GM18505 (cell line): Measurements from ENCODE around the gene CASP12.

Experiments
- ATAC-seq: cut with Tn5 transposase; IDR thresholded peaks from one replicate; pipeline ENCODE4 v1.9.1; 2021; ENCODE audit not compliant: unreplicated experiment
- POLR2A ChIP-seq: IDR thresholded peaks from 4 replicates; pipeline ENCODE4 v1.6.1; 2011; ENCODE audit warnings: borderline replicate concordance; ENCODE audit not compliant: insufficient read depth, insufficient read length; ENCODE audit errors: extremely low read depth

The CASP12 gene

DNA sequence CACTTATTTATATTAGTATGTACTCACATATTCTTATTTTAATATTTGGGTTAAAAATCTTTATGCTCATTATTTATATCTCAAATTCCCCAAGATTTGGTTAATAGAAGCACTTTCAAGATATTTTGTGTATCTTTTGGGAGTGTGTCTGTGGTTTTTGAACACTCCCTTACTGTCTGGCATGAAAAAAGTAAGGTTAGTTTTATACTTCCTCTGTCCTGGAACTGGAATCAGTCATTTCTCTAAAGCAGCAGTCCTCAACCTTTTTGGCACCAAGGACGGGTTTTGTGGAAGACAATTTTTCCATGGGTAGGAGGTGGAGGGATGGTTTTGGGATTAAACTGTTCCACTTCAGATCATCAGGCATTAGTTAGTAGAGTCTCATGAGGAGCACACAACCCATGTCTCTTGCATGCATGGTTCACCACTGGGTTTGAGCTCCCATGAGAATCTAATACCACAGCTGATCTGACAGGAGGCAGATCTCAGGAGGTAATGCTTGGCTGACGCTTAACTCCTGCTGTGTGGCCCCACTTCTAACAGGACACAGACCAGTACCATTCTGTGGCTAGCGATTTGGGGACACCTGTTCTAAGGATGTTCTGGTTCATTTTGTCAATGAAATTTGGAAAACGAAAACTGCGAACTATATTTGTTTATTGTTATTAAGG is 60.2 kb downstream of the CASP12 start:
- ATAC-seq: no peak
- no peak for TF ChIP-seq POLR2A

DNA sequence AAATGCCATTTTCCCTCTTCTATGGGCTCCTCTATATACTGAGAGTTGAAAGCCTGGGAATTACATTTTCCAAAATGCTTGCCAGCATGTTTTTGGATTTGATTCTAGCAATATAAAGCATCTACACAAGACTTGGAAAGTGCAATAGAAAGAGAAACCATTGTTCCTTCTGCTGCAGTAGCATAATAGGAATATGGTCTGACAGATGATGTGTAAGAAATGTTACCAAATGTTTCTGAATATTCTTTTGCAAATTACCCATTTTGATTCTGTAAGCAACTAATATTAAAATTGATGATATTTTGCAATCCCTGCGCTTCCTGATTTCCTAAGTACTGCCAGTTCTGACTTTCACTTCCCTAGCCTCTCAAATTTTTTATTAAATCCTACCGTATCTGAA is 61.6 kb downstream of the CASP12 start:
- no peak for ATAC-seq
- TF ChIP-seq POLR2A: no peak
